Uterus (tissue), 4 donors: ENCODE measurements around the gene UBXN6. TPM values are rescaled to one million over a fixed set of nuclear protein-coding genes. Genes with fewer than 3 reads are reported as not detected.

ENCODE experiments used
- DNase-seq, 2 donors: peaks; one replicate each; pipeline ENCODE4 v3.0.0-alpha.2; 2019 to 2020
- H3K27ac ChIP-seq, 2 donors: fragments of 200-600 bp; sonication (generic); 1 replicate in 1 of 2; 2 replicates in 1 of 2; pipeline ENCODE4 v1.5.1; 2016 to 2018
- H3K27me3 ChIP-seq, 2 donors: fragments of 200-600 bp; sonication (generic); one replicate each; pipeline ENCODE4 v1.5.1; 2018 to 2019; ENCODE audit warnings: control low read depth in 1 of 2
- H3K36me3 ChIP-seq, 2 donors: fragments of 200-600 bp; sonication (generic); one replicate each; pipeline ENCODE4 v1.5.1; 2019; ENCODE audit warnings: control low read depth in 1 of 2
- H3K4me1 ChIP-seq, 2 donors: fragments of 200-600 bp; sonication (generic); one replicate each; pipeline ENCODE4 v1.5.1; 2018 to 2019; ENCODE audit warnings: control low read depth in 1 of 2
- H3K4me3 ChIP-seq, 2 donors: fragments of 200-600 bp; sonication (generic); 1 replicate in 1 of 2; 2 replicates in 1 of 2; pipeline ENCODE4 v1.5.1; 2018 to 2019; ENCODE audit warnings: mild to moderate bottlenecking in 1 of 2
- H3K9me3 ChIP-seq, 2 donors: fragments of 200-600 bp; sonication (generic); one replicate each; pipeline ENCODE4 v1.5.1; 2019; ENCODE audit warnings: control low read depth in 1 of 2
- CTCF ChIP-seq, 4 experiments: fragments of 200-600 bp in 2 of 4; fragments of 450-650 bp in 2 of 4; sonication (generic) in 2 of 4; IDR thresholded peaks; one replicate each; pipeline ENCODE4 v1.5.1; 2016 to 2019; ENCODE audit warnings: antibody characterized with exemption in 4 of 4, mild to moderate bottlenecking in 2 of 4, moderate library complexity in 1 of 4
- POLR2A ChIP-seq, 2 donors: fragments of 450-650 bp; IDR thresholded peaks; one replicate each; pipeline ENCODE4 v1.6.1; 2016; ENCODE audit warnings: antibody characterized with exemption in 2 of 2, mild to moderate bottlenecking in 1 of 2, moderate library complexity in 1 of 2
- intact Hi-C: fragments of 100-400 bp; cut with DNase I; formaldehyde crosslinking; loops from one replicate; pipeline ENCODE4 v1.15.1; 2023; ENCODE audit warnings: low total_unique reads
- total RNA-seq, 4 donors: library from RNA; depleted of rRNA in 3 of 4; stranded (reverse); fragments of >200 nt in 3 of 4; gene quantifications; one replicate each; pipeline versions ENCODE4 v1.1.0 to v1.2.4, GENCODE V29; 2014 to 2023
- donor health status: DM: yes; HTN: yes; CAD: no.

Gene UBXN6
- total RNA-seq, 4 donors from 2014 or later: 61.5 to 266 (median 90.0) TPM

- no peak for TF ChIP-seq CTCF (IDR thresholded peaks at IDR 0.05)
- no peak for TF ChIP-seq POLR2A (IDR thresholded peaks at IDR 0.05)
- no peaks in the 10 kb centered on the region for H3K36me3 ChIP-seq
- H3K4me3 ChIP-seq: no peak overlapping the region
- H3K9me3 ChIP-seq: no peaks in the 10 kb centered on the region
- intact Hi-C loops: no loop called here
- DNase-seq: no peak
- no peak overlapping the region for H3K27ac ChIP-seq
- H3K27me3 ChIP-seq: no peaks in the 10 kb centered on the region
- no peaks in the 10 kb centered on the region for H3K4me1 ChIP-seq
Observed at GRCh38 chr19:4437103-4437502, 20.5 kb downstream of the UBXN6 start.

GRCh38 chr19:4436231-4436630 lies 21.4 kb downstream of the UBXN6 start:
- TF ChIP-seq POLR2A (IDR thresholded peaks at IDR 0.05) (no peak), CTCF (IDR thresholded peaks at IDR 0.05) (no peak)

GRCh38 chr19:4434391-4434790 lies 23.2 kb downstream of the UBXN6 start:
- no peaks in the 10 kb centered on the region for H3K27me3 ChIP-seq
- H3K9me3 ChIP-seq: no peaks in the 10 kb centered on the region
- TF ChIP-seq CTCF (IDR thresholded peaks at IDR 0.05) (no peak), POLR2A (IDR thresholded peaks at IDR 0.05) (no peak)
- no peak overlapping the region for H3K27ac ChIP-seq
- H3K4me3 ChIP-seq: no peak overlapping the region
- H3K36me3 ChIP-seq: no peaks in the 10 kb centered on the region
- H3K4me1 ChIP-seq: no peaks in the 10 kb centered on the region
- intact Hi-C loops: no loop called here
- no peak for DNase-seq

More at GRCh38 chr19:4436231-4436630, 21.4 kb downstream of the UBXN6 start:
- Histone ChIP-seq H3K27ac (no peak overlapping the region), H3K4me3 (no peak overlapping the region), H3K4me1 (no peaks in the 10 kb centered on the region), H3K36me3 (no peaks in the 10 kb centered on the region), H3K27me3 (no peaks in the 10 kb centered on the region), H3K9me3 (no peaks in the 10 kb centered on the region)
- DNase-seq: no peak
- intact Hi-C loops: no loop called here

- Histone ChIP-seq H3K4me1 (no peaks in the 10 kb centered on the region), H3K27ac (no peak overlapping the region), H3K4me3 (no peak overlapping the region), H3K36me3 (no peaks in the 10 kb centered on the region), H3K27me3 (no peaks in the 10 kb centered on the region), H3K9me3 (no peaks in the 10 kb centered on the region)
- DNase-seq: no peak
- TF ChIP-seq CTCF (IDR thresholded peaks at IDR 0.05) (no peak), POLR2A (IDR thresholded peaks at IDR 0.05) (no peak)
- intact Hi-C loops: no loop called here
Observed at GRCh38 chr19:4432918-4433506, 24.6 kb downstream of the UBXN6 start.

DNA sequence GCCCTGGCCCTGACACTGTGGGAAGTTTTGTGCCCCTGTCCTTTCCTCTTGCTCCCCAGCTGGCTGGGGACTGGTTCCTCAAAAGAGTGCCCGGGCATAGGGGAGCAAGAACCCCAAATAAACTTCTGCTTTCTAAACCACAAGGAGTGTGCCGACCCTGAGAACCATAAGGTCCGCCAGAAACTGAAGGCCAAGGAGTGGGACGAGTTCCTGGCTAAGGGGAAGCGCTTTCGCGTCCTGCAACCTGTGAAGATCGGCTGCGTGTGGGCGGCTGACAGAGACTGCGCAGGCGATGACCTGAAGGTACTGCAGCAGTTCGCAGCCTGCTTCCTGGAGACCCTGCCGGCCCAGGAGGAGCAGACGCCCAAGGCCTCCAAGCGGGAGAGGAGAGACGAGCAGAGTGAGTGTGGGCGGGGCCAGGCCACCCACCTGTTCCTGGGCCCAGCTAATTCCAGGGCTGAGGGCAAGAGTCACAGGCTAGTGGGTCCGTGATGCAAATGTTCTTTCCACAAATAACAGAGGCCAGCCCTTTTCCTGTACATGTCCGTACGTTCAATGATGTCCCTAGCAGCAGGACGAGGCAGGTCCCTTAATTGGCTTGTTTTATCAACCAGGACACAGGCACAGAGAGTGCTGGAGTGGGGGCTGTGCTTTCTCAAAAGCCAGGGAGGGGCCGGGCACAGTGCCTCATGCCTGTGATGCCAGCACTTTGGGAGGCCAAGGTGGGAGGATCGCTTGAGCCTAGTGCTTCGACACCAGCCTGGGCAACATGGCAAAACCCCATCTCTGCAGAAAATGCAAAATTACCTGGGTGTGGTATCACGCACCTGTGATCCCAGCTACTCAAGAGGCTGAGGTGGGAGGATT lies 25.6 kb downstream of the UBXN6 start:
- TF ChIP-seq POLR2A (IDR thresholded peaks at IDR 0.05) (no peak), CTCF (IDR thresholded peaks at IDR 0.05) (no peak)
- H3K4me1 ChIP-seq: no peaks in the 10 kb centered on the region
- intact Hi-C loops: no loop called here
- no peak overlapping the region for H3K4me3 ChIP-seq
- DNase-seq: no peak
- H3K27me3 ChIP-seq: no peaks in the 10 kb centered on the region
- H3K27ac ChIP-seq: no peak overlapping the region
- no peaks in the 10 kb centered on the region for H3K9me3 ChIP-seq
- H3K36me3 ChIP-seq: no peaks in the 10 kb centered on the region
